Measurements from ENCODE around the gene DEAF1.

Gene DEAF1

DNA sequence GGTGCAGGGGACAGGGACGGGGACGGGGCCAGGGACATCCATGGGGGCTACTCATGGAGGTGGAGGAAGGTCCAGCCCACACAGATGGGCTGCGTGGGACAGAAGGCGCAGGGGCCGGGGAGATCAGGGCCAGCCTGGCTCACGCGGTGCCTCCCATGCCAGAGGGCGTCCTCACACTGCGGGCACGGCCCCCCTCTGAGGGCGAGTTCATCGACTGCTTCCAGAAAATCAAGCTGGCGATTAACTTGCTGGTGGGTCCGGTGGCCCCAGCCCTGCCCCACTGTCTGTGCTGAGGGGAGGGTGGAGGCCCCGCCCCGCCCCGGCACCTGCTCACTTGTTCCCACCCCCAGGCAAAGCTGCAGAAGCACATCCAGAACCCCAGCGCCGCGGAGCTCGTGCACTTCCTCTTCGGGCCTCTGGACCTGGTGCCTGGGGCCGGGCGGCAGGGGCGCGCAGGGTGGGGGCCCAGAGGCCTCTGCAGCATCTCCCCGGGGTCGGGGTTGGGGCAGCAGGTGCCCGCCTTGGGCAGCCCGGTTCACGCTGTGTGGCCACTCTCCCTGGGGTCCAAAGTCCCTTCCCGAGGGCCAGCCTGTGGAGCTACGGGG is 26.8 kb upstream of the DEAF1 start:
- DNase-seq (ENCODE audit: low read depth) = no peak

DNA sequence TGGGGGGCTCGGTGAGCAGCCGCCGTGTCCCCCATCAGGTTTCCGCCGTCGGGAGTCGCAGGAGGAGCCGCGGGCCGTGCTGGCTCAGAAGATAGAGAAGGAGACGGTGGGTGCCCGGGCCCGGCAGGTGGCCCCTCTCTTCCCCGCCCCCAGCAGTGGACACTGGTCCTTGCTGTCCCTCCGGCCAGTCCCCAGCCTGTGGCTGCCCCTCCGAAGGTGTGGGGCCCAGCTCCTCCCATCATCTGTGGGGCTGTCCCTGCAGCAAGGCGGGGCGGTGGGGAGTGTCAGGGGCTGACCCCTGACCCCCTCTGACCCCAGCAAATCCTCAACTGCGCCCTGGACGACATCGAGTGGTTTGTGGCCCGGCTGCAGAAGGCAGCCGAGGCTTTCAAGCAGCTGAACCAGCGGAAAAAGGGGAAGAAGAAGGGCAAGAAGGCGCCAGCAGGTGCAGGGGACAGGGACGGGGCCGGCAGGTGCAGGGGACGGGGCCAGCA is 26.3 kb upstream of the DEAF1 start:
- DNase-seq (ENCODE audit: low read depth) = no peak

DNA sequence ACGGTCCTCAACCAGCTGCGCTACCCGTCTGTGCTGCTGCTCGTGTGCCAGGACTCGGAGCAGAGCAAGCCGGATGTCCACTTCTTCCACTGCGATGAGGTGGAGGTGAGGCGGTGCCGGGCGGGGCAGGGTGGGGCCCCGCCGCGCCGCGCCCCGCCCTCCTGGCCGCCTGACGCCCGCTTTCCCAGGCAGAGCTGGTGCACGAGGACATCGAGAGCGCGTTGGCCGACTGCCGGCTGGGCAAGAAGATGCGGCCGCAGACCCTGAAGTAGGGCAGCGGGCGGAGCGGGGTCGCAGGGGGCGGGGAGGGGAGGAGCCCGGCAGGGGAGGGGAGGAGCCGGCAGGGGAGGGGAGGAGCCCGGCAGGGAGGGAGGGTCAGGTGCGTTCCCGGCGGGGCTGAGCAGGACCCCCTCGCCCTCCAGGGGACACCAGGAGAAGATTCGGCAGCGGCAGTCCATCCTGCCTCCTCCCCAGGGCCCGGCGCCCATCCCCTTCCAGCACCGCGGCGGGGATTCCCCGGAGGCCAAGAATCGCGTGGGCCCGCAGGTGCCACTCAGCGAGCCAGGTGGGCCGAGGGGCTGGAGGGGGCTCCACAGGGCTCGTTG is 25.7 kb upstream of the DEAF1 start:
- DNase-seq (ENCODE audit: low read depth) = no peak

DNA sequence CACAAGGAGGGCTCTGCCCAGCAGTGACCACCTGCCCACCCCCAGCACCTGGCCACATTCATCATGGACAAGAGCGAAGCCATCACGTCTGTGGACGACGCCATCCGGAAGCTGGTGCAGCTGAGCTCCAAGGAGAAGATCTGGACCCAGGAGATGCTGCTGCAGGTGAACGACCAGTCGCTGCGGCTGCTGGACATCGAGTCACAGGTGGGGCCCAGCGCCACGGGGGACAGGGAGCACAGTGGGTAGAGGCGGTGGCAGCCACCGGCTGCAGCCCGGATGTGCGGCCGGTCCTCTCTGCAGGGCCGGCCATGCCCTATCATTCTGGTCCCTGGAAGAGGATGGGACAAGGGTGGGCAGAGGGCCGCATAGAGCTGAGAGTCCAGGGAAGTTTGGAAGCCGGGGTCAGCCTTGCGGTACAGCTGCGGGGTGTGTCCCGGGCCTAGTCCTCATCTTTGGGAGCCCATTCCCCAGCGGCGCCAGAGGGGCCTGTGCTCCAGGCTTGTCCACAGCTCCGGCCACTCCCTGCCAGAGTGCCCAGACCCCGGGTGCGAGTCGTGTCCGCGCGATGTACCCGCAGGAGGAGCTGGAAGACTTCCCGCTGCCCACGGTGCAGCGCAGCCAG is 25.1 kb upstream of the DEAF1 start:
- DNase-seq (ENCODE audit: low read depth) = no peak

DNA sequence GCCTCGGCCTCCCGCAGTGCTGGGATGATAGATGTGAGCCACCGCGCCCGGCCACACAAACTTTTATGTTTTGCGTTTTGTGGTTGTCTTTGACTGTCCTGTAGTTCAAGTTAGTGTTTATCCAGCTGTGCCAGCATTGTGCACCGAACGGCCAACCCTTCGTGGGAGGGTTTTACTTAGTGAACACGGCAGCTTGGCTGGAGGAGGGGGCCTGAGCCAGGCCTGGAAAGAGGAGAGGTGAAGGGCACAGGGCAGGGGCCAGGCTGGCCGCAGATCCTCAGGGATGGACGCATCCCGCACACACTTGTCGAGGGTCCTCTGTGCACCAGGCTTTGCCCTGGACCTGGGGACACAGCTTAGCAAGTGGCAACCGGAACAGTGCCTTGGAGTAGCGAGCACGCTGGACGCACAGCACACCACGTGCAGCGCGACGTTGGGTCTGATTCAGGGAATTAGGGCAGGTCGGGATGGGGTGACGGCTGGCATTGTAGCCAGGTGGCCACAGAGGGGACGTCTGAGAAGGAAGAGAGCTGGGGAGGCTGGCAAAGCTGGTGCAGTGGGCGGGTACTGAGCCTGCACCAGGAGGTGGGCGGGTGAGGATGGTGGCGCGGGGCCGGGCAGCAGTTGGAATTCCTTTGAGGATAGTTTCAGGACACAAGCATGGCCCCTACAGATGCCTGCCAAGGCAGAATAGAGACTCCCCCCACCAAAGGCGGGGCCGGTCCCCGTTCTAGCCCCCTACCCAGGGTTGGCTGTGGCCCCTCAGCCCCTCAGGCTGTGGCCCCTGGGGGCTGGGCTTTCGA is 24.4 kb upstream of the DEAF1 start:
- DNase-seq (ENCODE audit: low read depth) = no peak

DNA sequence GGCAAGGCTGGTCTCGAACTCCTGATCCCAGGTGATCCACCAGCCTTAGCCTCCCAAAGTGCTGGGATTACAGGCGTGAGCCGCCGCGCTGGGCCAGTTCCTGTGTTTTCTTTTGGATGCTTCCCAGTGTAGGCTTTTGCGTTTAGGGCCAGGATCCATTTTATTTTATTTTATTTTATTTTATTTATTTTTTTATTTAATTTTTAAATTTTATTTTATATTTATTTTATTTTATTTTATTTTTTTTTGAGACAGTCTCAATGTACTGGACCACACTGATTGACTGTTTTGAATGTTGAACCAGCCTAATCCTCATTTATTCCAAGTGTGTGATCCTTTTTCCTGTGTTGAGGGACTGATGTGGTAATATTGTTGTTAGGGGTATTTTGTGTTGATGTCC is 19.4 kb upstream of the DEAF1 start:
- DNase-seq (ENCODE audit: low read depth) = no peak

DNA sequence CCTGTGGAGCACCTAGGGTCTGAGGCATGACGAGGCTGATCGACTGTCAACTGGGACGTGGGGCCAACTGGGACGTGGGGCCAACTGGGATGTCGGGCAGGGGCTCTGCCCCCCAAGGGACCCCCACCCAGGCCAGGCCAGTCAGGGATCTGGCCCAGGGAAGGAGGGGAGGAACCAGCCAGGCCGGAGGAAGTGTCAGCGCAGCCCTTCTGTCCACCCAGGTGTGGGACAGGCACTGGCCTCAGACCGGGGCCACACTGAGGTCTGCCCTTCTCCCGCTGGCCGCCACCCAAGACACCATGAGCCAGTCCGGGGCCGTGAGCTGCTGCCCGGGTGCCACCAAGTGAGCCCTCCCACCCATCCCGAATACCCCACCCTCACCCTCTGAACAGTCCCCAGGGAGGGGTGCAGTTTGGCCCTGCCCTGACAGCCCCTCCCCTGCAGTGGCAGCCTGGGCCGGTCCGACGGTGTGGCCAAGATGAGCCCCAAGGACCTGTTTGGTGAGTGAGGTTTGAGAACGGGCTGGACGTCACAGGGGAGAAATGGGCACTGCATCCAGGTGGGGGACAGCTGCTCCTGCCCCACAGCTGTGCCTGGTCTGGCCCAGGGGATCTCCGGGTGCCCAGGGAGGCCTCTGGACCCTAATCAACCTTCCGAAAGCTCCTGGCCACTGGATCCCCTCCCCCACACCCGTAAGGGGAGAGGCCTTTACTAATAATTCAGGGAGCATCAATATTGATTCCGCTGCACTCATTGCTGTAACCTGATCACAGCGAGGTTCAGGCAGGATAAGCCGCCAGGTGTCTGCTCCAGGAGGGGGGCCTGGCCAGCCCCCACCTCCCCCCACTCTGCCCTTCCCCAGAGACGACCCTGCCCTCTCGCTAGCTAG is 14.3 kb upstream of the DEAF1 start:
- DNase-seq (ENCODE audit: low read depth) = no peak

DNA sequence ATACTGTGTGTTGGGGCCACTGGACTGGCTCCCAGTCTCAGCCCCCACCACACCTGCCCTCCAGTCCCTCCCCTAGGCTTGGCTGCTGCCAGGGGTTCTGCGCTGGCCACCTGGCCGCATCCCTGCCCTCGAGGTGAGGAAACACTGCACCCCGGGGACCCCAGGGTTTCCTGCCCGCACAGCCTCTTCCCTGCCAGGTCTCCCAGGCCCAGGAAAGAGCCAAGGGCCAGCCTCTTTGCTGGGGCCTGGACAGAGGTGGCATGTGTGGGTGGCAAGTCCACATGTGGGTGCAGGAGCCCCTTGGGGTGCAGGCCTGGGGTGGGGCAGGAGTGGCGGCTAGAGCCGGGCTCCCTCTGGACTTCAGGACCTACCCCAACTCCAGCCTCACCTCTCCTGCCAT is 13.5 kb upstream of the DEAF1 start:
- DNase-seq (ENCODE audit: low read depth) = no peak

DNA sequence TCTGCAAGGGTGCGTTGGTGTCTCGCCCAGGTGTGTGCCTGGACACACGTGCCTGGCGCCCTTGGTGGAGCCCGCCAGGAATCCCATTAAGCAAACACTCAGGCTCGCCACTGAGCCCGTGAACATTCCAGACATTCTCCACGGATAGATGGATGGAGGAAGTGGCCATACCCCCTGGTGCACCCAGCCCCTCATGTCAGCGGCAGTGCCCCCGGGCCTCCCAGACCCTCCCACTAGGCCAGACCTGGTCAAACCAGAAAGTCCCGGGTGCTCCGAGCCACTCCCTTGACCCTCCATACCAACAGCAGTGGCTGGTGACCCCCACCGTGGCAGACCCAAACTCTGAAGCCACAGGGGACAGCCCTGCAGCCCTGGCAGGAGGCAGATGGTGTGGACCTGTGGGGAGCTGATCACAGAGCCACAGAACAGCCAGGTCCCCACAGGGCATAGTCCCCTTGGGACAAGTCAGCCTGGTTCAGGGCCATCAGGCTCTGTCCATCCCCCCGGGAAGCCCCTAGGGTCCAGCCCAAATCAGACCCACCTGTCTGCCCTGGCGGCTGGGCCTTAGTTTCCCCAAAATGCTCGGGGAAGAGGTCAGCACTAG is 12.9 kb upstream of the DEAF1 start:
- no peak for DNase-seq (ENCODE audit: low read depth)

DNA sequence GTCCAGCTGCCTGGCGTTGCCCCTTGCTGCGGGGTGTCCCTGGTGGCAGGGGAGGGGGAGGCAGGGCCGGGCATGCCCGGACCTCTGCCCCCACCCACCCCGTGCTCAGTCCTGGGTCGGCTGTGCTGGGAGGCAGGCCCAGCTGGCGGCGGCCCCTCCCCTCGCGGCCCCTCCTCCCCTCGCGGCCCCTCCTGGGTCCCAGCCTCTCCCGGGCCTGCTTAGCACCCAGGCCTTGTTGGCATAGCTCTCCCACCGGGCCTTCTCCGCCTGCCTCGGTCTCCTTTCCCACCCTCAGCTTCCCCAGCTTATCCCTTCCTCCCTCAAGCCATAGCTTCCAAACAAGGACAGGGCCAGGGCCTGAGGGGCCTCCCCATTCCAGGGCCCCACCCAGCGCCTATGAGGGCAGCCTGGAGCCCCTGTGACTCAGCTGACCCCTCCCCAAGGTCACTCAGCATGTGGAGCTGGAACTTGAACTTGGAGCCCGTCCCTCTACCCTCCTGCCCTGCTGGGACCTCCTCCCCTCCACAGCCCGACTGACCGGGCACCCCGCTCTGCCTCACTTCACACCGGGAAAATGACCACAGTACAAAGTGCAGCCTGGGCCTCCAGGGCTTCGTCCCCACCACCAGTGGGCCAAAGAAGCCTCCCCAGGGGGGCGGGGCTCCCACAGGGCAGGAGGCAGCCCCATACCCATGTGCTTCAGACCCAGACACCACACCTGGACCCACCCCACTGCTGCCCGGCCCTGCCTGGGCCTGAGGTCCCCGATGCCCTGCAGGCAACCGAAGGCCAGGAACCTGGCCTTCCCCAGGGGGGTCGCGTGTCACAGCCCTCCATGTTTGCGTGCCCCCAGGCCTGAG is 12.2 kb upstream of the DEAF1 start:
- no peak for DNase-seq (ENCODE audit: low read depth)

DNA sequence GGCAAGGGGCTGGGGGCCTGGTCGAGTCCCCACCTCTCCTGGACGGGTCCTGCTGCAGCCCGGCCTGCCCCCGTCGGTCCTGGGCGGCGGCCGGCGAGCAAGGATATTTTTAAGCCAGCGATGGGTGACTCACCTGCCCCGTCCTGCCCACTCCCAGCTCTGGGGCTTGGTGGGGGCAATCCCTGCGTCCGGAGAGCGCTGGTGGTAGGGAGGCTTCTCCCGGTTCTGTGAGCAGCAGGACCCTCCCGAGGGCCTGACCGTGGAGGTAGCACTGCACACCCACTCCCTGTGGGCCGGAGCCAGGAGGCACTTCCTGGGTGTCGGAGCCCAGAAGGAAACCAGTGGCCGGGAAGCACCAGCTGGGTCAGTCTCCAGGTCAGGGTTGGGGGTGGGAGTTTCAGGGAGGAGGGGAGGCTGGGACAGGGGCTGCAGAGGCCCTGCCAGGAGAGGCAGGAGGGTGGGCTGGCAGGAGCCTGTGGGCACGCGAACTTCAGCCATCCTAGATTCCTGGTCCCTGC is 11.5 kb upstream of the DEAF1 start:
- no peak for DNase-seq (ENCODE audit: low read depth)

DNA sequence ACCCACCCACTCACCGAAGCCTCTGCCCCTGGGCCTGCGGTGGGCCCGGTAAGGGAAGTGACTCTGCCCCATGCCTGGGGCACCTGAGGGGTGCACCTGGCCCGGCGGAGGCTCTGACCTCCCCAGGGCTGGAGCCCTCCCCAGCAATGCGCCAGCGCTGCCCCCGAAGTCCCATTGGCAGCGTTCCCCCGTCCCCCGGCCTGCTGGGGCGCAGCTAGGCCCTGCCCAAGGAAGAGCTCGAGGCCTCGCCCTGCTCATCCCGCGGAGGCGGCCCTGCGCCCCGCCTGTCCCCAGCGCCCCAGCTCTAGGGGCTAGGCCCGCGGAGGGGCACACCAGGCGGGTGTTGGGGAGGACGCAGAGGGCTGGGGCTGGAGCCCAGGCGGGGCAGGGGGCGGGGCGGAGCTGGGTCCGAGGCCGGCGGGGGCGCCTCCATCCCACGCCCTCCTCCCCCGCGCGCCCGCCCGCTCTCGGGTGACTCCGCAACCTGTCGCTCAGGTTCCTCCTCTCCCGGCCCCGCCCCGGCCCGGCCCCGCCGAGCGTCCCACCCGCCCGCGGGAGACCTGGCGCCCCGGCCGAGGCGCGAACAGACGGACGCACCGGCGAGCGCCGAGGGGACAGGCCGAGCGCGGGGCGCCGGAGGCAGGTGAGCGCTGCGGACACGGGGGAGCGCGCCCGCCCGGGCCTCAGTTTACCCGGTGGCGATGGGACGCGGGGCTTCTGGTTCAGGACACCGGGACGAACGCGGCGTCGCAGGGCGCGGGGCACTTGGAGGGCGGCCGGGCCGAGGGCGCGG is 10.8 kb upstream of the DEAF1 start, which contains the start of gene EPS8L2:
Gene EPS8L2 (plus strand): TSS at position 586 of the 793 bp plus-strand sequence. CDS start 3,177 bp downstream, outside the sequence.
- no peak for DNase-seq (ENCODE audit: low read depth)

DNA sequence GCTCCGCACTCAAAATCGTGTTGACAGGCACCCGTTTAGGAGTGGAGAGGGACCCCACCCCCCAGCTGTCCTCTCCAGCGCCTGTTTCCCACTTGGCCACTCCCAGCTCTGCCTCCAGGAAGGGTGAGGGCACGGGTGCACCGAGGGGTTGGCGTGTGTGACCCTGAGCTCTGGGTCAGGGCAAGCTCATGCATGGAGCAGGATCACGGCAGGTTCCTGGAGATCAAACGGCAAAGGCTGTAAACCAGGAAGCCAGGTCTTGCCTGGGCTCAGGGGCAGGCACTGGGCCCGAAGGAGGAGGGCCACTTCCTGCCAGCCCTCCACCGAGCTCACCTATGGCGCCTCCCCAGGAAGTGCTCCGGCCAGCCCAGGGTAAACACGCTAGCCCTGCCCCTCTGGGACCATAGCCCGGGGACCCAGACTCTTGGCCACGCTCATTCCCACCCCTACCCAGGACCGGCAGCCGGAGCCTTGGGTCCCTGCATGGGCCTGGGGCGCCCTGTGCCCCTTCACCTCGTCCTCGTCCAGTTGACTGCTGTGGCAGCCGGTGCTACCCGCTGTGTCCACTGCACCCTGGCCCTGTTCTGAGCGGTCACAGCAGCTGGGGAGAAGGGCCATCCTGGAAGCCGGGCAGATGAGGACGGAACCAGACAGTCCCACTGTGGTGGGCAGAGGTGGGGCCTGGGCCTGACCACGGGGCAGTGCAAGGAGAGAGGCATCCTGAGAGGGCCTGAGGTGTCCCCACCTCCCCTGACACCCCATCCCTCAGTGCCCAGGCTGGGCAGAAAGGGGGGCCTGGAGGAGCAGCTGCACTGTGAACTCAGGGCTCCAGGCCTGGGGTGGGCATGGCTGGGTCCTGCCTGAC is 10.0 kb upstream of the DEAF1 start:
- DNase-seq (ENCODE audit: low read depth) = no peak

DNA sequence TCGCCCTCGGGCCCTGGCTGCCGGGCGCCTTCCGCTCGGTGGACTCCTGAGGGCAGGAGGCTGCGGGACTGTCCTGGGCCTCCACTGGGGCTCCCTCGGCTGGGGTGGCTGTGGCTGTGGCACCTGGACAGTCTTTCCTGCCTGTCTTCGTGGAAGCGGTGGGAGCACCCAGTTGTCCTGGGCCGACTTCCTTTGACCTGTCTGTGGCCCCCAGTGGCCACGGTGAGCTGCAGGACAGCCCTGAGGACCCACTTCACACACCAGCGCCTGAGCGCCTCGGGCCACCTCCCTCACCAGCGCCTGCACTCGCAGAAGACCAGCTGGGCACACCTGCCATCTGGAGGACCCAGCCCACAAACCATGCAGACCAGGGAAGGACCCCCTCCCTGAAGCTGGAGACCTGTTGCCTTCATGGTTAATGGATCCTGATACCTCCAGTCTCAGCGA is 9.2 kb upstream of the DEAF1 start:
- no peak for DNase-seq (ENCODE audit: low read depth)

DNA sequence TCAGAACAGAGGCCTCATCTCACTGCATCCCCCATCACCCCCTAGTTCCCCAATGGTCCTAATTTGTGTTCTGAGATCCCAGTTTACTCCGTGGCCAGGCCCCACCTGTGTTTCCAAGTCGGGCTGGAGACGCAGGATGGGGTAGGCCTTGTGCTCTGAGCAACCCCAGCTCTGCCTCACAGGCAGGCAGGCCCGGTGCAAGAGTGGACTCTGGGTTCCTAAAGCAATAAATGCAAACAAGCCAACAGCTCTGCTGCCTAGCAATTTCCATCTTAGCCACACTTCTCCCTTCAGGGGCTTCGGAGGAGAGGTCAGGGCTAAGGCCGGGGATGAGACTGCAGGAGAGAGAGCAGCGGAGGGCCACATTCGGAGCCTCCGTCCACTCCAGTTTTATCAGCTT is 8.5 kb upstream of the DEAF1 start:
- no peak for DNase-seq (ENCODE audit: low read depth)

DNA sequence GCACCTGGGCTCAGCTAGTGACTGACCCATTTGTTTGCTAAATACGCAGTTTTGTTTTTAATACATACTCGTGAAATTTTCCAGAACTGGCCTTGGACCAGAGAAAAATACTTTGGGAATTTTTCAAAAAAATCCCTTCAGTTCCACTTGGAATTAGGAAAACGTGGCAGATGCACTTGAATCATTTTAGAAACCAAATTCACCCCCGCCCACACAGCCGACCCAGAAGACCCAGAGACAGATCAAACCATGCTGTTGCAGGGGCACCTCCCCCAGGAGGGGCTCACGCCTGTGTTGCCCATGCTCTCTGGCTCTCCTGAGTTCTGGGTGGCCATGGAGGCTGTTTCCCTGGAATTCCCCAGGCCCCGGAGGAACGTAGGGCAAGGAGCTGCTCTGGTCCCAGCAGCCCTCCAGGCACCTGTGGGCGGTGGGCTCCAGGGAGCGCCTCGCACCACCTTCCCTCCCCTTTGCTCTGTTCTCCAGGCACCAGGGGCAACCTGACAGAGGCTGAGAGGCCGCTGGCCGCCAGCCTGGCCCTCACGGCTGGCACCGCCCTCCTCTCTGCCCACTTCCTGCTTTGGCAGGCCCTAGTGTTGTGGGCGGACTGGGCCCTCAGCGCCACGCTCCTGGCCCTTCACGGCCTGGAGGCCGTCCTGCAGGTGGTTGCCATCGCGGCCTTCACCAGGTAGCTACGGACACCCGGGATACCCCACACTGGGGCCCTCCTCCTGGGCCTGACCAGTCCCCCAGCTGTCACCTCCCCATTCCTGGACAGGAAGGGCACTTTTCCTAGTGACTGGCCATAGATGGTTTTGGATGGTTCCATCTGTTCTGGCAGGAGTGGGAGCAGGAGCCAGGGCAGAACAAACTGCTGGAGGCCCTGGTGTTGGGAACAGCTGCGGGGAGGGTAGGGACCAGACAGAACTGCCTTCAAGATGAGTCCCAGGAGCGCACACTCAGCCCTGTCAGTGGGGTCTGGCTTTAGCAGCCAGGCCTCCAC is 7.7 kb upstream of the DEAF1 start:
- DNase-seq (ENCODE audit: low read depth) = no peak

All from activated T-cell treated with anti-CD3 and anti-CD28 coated beads for 24 hours (primary cell).